HG03139 (cell line): Measurements from ENCODE around the gene BLOC1S2.
"Not testable (repeated sequence)": the region's sequence is repeated elsewhere in the genome, so short reads cannot be mapped to it uniquely, and the experiment has no call there.

ENCODE experiments used
- ATAC-seq: cut with Tn5 transposase; IDR thresholded peaks from one replicate; pipeline ENCODE4 v1.9.1; 2021; ENCODE audit not compliant: unreplicated experiment

BLOC1S2 gene

GRCh38 chr10:100292300-100292699 is 5.8 kb upstream of the BLOC1S2 start:
- ATAC-seq: not testable (repeated sequence)

- no peak for ATAC-seq
These were observed 4.9 kb upstream of the BLOC1S2 start for GRCh38 chr10:100291356-100291755.

DNA sequence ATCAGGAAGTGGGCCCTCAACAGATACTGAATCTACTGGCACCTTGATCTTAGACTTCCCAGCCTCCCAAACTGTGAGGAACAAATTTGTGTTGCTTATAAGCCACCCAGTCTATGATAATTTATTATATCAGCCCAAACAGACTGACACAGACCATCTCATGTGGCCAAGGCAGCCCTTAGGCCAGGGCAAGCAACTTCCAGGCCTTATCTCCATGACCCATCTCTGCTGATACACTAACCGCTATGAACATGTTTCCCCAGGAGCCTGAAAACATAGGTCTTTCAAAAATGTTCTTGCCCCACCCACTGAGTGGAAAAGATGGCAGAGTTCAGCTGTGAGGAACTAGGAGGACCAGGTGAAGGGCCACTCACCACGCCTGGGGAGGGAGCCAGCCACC is 3.2 kb upstream of the BLOC1S2 start:
- ATAC-seq: no peak

GRCh38 chr10:100288196-100288595 is 1.7 kb upstream of the BLOC1S2 start:
- ATAC-seq: no peak

- ATAC-seq: no peak
These were observed 1.3 kb upstream of the BLOC1S2 start for GRCh38 chr10:100287756-100288155.

- not testable (repeated sequence) for ATAC-seq
These were observed 1.2 kb downstream of the BLOC1S2 start for GRCh38 chr10:100285326-100285725.

DNA sequence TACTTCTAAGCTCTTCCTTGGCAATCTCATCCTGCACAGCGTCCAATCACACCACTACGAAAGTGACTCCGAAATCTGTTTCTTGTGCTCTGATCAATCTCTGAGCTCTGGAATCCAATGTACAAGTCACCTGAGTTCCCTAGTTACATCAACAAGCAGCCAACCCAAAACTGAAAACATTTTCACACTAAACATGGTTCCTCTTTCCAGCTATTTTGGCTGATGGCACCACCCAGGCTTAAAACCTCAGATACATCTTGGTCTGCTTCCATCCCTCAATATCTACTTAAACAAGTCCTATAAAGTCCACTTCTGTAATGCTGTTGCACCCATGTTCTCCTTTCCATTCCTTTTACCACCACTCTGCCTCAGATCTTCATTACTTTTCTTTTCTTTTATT is 3.6 kb downstream of the BLOC1S2 start:
- ATAC-seq: no peak

- ATAC-seq: not testable (repeated sequence)
These were observed 9.5 kb downstream of the BLOC1S2 start for GRCh38 chr10:100276971-100277370.

DNA sequence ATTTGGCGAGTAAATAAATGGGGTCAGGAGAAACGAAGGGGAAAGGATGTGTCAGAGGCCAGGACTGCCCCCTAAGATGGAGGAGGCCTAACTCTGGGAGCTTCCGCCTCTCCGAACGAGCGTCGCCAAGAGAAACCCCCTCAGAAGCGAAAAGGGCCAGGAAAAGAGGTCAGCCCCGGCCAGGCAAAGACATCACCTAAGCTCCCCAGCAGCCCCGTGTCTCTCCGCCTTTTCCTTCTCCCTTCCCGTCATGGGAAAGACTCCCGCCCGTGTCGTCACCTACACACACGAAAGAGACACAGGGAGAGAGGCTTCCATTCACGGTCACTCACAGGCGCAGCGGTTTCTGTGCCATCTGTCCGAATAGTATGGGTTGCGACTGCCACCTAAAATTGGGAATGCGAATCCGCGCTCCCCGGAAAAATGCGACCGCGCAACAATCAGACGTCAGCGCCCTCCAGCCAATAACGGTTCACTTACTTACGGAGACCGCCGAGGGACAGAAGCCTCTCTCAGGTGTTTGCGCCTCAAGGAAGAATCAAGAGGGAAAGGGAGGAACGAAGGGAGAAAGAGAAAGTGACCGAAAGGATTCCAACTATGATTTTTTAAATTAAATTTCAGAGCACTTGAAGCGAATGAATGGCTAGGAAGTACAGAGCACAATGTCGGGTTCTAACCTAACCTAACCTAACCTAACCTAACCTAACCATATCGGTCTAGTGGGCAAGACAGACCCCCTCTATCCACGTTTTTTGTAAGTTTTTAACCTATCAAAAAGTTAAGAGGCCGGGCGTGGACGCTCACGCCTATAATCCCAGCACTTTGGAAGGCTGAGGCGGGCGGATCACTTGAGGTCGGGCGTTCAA is 19.0 kb downstream of the BLOC1S2 start, which contains the start of gene CWF19L1:
Gene CWF19L1, minus strand, starts transcription at position 400 of the 866 bp plus-strand sequence. Its CDS starts 45 bp downstream, at position 355.
- peak; percentile 79 for ATAC-seq

DNA sequence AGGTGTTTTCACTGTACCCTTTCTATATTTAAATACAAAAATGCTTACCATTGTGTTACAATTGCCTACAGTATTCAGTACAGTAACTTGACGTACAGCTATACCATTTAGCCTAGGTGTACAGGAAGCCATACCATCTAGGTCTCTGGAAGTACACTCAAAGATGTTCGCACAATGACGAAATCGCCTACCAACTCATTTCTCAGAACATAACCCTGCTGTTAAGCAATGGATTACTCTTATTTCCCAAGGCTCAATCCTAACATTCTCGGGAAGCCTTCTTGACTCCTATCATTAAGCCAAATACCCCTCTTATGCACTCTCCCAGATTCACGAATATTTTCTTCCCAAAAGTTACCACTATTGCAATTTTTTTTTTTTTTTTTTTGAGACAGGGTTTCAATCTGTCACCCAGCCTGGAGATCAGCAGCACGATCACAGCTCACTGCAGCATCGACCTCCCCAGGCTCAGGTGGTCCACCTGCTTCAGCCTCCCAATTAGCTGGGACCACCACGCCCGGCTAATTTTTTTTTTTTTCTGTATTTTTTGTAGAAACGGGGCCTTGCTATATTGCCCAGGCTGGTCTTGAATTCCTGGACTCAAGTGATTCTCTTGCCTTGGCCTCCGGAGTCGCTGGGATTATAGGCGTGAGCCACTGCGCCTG is 20.5 kb downstream of the BLOC1S2 start:
- ATAC-seq: no peak

GRCh38 chr10:100254191-100254590 is 32.3 kb downstream of the BLOC1S2 start:
- no peak for ATAC-seq

GRCh38 chr10:100253041-100253440 is 33.4 kb downstream of the BLOC1S2 start:
- no peak for ATAC-seq

- ATAC-seq: no peak
These were observed 37.7 kb downstream of the BLOC1S2 start for GRCh38 chr10:100248820-100249219.

DNA sequence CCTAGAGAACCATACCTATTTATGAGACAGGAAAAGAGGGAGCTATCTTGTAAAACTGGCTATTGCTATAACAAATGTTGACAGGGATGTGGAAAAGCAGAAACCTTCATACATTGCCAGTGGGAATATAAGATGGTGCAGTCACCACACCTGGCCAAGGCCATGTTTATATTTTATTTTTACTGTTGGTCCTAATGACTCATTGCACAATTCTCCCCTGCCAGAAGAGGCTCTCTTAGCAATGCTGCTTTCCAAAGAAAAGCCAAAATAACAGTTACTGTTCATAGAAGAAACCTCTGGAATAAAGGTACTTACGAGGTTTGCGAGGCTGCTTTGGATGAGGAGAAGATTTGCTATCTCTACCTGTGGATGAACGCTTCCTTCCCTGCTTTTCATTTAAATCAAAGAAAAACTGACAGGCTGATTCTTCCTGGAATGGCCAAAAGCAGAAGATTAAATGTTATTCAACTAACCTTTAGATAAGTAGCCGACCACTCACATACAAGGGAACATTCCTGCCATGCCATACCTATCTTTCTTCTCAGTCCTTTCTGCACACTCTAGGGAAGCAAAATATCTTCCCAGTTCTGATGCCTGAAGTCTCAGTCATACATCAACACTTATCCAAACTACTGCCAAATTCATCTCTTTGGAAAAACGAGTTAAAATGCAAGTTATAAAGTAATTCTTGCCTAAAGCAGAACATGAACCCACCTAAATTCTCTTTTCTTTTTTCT is 40.8 kb downstream of the BLOC1S2 start:
- no peak for ATAC-seq

GRCh38 chr10:100239851-100240250 is 46.6 kb downstream of the BLOC1S2 start:
- no peak for ATAC-seq

- no peak for ATAC-seq
These were observed 48.1 kb downstream of the BLOC1S2 start for GRCh38 chr10:100238429-100238828.

DNA sequence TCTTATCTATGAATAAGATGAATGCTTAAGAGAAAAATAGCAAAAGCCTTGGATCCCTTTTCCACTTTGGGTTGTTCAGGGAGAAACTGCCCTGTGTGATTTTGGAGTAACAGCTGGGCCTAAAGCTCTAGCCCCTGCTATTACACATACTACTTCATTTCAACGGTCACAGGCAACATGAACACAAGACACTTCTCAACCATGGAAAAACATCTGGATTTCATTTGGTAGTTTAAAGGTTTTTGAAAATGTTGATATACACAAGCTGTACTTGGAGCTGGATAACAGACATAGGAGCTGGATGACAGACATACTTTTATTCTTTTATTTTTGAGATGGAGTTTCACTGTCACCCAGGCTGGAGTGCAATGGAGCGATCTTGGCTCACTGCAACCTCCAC is 54.4 kb downstream of the BLOC1S2 start:
- no peak for ATAC-seq

- no peak for ATAC-seq
These were observed 56.6 kb downstream of the BLOC1S2 start for GRCh38 chr10:100229819-100230422.

GRCh38 chr10:100223879-100224278 is 62.6 kb downstream of the BLOC1S2 start:
- ATAC-seq: no peak
